ENCODE results near the gene CYP39A1.

CYP39A1 gene

DNA sequence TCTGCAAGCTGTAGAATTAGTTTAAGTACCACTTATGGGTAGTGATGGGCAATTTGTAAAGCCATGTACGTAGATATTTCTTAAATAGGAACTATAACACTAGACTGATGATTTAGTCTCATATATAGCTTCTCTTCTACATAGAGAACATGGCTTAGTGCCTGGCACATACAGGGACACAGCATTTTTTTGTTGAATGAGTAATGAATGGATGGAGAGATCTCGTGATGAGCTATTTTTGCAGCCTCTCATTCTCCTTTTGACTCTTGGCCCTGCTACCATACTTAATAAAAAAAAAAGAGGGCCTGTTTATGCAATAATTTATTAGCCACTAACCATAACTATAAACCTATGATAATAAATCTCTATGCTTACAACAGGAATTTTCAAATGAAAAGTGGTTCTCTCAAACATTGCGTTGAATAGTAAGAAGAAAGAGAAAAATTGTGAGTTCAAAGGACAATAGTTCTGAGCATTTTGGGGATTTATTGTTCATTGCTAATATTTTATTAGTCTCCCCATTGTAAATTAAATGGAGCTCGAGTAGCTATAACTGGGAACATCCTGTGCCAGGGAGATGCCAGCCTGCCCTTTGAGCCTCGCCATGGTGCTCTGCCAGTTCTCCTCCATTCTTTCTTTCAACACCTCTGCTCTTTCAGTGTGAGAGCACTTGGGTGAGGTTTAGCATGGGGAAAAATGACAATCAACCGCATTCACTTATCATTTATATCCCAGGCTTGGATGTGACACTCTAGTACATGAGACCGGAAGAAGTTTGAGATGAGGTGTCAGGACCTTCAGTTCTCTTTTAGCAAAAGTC is 146.7 kb downstream of the CYP39A1 start:
- no peaks in the 10 kb centered on the region for H3K27me3 ChIP-seq (ENCODE audit: control insufficient read depth, insufficient read depth, low read length)
- H3K79me2 ChIP-seq, result no peaks in the 10 kb centered on the region
- H2AFZ ChIP-seq, result no peak overlapping the region
- H3K27ac ChIP-seq, result no peak overlapping the region
- no peaks in the 10 kb centered on the region for H3K4me1 ChIP-seq
- no peaks in the 10 kb centered on the region for H3K9me3 ChIP-seq (ENCODE audit: control insufficient read depth, low read length)
- no peak overlapping the region for H3K9ac ChIP-seq
- no peaks in the 10 kb centered on the region for H3K36me3 ChIP-seq (ENCODE audit: control insufficient read depth, insufficient read depth, low read length)
- no peak overlapping the region for H3K4me2 ChIP-seq (ENCODE audit: low read length)
- no peak overlapping the region for H3K4me3 ChIP-seq (ENCODE audit: low read depth, low read length)
- no peak for TF ChIP-seq CTCF (IDR thresholded peaks at IDR 0.05)

DNA sequence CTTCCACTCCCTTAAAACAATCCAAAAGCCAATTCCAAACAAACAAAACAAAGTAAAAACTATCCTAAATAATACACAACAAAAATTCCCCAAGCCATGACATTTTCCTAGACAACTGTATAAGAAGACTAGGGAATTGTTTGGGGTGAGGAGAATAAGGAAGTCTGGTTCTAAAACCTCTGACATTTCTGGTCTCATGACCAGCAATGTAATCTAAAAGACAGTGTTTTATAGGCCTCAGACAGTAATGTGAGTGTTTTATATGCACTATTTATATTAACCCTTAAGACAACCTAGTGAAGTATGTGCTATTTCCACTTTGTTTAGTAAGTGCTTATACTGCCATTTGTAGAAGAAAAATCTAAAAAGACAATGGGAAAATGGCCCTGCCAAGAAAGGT is 148.4 kb downstream of the CYP39A1 start:
- Histone ChIP-seq H3K9ac (no peak overlapping the region), H3K27me3 (ENCODE audit: control insufficient read depth, insufficient read depth, low read length) (no peaks in the 10 kb centered on the region), H3K4me2 (ENCODE audit: low read length) (no peak overlapping the region), H3K9me3 (ENCODE audit: control insufficient read depth, low read length) (no peaks in the 10 kb centered on the region), H3K79me2 (no peaks in the 10 kb centered on the region), H3K4me1 (no peaks in the 10 kb centered on the region), H3K36me3 (ENCODE audit: control insufficient read depth, insufficient read depth, low read length) (no peaks in the 10 kb centered on the region), H3K27ac (no peak overlapping the region), H3K4me3 (ENCODE audit: low read depth, low read length) (no peak overlapping the region), H2AFZ (no peak overlapping the region)
- TF ChIP-seq CTCF (IDR thresholded peaks at IDR 0.05), result no peak

DNA sequence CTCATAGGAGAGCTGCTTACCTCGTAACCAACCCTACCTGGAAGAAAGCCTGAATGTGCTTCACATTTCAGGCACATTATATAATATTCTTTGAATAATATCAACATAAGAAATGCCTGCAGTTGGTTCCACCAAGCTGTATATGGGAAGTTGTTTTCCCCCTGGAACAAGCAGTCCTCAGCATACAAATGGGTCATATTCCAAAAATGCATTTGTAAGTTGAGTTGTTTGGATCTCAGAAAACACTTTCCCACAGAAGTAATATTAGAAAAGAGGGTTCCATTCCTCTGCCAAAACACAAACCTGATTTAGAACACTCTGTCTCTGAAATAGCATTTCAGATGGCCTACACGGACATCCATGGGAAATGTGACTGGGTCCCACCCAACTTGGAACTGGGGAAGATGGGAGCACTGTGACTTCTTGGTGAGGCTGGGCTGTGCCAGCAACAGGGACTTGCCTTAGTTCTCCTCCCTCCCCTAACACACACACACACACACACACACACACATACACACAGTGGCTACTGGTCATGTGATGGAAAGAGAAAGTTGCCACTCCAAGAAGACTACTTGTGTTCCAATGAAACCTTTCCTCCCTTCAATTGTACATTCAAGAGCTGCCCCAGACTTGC is 150.0 kb downstream of the CYP39A1 start:
- no peak overlapping the region for H3K9ac ChIP-seq
- H2AFZ ChIP-seq, result no peak overlapping the region
- H3K4me2 ChIP-seq (ENCODE audit: low read length), result no peak overlapping the region
- TF ChIP-seq CTCF (IDR thresholded peaks at IDR 0.05), result no peak
- no peak overlapping the region for H3K27ac ChIP-seq
- H3K4me1 ChIP-seq, result no peaks in the 10 kb centered on the region
- H3K4me3 ChIP-seq (ENCODE audit: low read depth, low read length), result no peak overlapping the region
- H3K79me2 ChIP-seq, result no peaks in the 10 kb centered on the region
- no peaks in the 10 kb centered on the region for H3K36me3 ChIP-seq (ENCODE audit: control insufficient read depth, insufficient read depth, low read length)
- H3K27me3 ChIP-seq (ENCODE audit: control insufficient read depth, insufficient read depth, low read length), result no peaks in the 10 kb centered on the region
- no peaks in the 10 kb centered on the region for H3K9me3 ChIP-seq (ENCODE audit: control insufficient read depth, low read length)

DNA sequence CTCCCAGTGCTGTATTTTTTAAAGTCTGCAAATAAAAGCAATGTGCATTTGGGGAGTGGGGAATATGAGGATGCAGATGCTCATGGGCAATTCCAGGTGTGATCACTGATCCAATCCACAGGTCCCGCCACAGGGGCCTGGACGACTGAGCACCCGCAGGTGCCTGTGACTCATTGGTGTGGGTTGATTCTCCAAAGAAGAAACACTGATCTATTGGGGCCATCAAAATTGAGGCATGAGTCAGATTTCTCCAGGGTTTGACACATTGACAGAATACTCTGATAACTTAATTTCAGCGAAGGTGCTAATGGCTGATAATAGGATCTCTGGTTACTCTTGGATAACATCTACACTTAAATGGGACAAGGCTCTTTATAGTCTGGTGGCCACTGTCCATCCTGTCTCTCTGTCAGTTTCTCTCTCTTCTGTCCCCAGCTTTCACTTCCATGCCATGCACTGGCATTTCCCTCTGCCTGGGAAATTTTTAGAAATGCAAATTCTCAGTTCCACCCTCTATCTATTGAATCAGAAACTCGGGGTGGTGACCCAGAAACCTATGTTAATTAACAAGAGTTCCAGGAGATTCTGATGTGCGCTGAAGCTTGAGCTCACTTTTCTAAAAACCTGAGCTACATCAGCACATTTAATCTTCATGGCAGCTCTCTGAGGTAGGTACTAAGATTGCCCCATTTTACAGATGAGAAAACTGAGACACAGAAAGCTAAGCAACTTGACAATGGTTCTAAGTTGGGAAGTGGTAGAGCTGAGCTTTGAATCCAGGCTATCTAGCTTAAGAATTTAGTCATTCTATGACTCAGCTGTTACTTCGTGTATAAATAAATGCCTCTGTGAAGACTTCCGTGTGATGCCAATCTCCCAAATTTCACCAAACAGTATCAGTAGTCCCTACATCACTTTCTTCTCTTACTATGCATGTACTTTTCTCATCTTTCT is 151.2 kb downstream of the CYP39A1 start:
- Histone ChIP-seq H3K4me2 (ENCODE audit: low read length) (no peak overlapping the region), H3K36me3 (ENCODE audit: control insufficient read depth, insufficient read depth, low read length) (no peaks in the 10 kb centered on the region), H2AFZ (no peak overlapping the region), H3K79me2 (no peaks in the 10 kb centered on the region), H3K9me3 (ENCODE audit: control insufficient read depth, low read length) (no peaks in the 10 kb centered on the region), H3K4me3 (ENCODE audit: low read depth, low read length) (no peak overlapping the region), H3K4me1 (no peaks in the 10 kb centered on the region), H3K27me3 (ENCODE audit: control insufficient read depth, insufficient read depth, low read length) (no peaks in the 10 kb centered on the region), H3K9ac (no peak overlapping the region), H3K27ac (no peak overlapping the region)
- no peak for TF ChIP-seq CTCF (IDR thresholded peaks at IDR 0.05)
